GM21576 (cell line): ENCODE data around the gene GRAP2.
"Not testable (repeated sequence)": the region's sequence is repeated elsewhere in the genome, so short reads cannot be mapped to it uniquely, and the experiment has no call there.

Experiments used
- ATAC-seq: cut with Tn5 transposase; IDR thresholded peaks from one replicate; pipeline ENCODE4 v1.9.1; 2021; ENCODE audit warnings: mild to moderate bottlenecking, moderate library complexity; ENCODE audit not compliant: unreplicated experiment

The GRAP2 gene

DNA sequence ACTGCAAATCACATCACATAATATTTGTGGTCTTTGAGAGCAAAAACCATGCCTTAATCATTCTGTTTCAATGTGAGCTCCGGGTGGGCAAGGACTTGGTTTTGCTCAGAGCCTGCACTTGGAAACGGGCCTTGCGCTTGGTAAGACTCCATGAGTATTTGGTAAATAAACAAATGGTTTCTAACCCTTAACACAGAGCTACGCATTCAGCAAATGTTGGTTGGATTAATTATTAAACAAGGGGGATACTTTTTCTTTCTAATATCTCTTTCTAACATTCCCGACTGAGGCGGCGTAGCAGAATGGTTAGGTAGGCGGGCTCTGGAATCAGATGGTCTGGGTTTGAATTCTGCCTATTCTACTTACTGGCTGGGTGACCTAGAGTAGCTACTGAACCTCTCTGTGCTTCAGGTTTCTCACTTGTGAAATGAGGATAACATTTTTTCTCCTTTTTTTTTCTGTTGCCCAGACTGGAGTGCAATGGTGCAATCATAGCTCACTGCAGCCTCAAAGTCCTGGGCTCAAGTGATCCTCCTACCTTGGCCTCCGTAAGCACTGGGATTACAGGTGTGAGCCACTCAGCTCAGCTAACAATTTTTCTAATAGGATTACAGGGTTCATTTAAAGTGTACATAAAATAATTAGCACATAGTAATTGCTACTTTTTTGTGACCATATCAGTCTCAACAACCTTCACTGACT is 90.4 kb downstream of the GRAP2 start:
- ATAC-seq = no peak

GRCh38 chr22:39992088-39992826 is 91.4 kb downstream of the GRAP2 start:
- ATAC-seq = no peak

DNA sequence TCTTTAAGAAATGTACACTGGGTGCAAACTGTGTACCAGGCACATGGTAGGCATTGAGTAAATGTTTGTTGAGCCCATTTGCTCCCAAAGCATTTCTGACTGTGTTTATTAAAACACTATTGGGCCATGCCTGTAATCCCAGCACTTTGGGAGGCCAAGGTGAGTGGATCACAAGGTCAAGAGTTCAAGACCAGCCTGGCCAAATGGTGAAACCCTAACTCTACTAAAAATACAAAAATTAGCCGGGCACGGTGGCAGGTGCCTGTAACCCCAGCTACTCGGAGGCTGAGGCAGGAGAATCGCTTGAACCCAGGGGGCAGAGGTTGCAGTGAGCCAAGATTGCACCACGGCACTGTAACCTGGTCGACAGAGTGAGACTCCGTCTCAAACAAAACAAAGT is 92.0 kb downstream of the GRAP2 start:
- not testable (repeated sequence) for ATAC-seq

DNA sequence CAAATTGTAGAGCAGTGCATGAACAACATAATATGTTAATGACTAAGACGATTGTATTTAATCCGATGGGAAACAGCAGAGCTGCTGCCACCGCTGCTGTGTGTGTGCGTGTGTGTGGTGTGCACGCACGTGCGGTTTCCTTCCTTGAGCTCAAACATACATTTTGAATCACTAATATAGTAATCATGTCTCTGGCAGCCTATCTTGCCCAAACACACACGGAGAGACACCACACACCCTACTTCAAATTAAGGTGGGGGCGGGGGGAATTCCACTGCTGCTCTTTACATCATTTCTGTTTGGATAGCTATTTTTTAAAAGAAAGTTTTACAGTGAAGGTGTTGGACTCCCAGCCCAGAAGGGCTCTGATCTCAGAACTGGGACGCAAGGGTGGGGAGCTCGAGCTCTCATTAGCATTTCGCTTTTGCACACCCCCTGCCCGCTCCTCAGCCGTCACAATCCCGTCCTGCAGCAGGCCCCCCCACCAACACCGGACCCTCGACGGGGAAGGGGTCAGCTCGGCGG is 93.2 kb downstream of the GRAP2 start:
- ATAC-seq = no peak

DNA sequence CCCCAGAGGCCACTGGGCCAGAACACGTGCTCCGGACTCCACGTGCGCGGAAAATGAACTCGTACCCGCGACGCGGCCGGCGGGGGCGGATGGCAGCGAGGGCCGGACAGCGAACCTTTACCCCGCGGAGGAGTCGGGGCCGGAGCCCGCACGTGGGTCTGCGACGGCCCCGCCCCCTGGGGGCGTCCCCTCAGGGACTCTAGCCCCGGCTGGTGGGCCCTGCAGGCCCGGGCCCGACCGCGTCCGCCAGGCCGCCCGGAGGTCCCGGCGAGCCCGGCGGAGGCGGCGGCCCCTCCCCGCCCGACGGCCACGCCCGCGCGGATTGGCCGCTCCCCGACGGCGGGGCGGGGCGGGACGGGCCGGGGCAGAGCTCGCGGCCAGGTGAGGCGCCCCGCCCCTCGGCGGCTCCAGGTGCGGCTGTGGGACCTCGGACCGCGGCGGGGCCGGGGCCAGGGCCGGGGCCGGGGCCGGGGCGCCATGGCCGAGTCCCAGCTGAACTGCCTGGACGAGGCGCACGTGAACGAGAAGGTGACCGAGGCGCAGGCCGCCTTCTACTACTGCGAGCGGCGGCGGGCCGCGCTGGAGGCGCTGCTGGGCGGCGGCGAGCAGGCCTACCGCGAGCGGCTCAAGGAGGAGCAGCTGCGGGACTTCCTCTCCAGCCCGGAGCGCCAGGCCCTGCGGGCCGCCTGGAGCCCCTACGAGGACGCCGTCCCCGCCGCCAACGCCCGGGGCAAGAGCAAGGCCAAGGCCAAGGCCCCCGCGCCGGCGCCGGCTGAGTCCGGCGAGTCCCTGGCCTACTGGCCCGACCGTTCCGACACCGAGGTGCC is 93.9 kb downstream of the GRAP2 start, which contains the start of gene FAM83F:
FAM83F (plus strand) TSS at position 389 of the 827 bp plus-strand sequence; CDS start at position 478, 89 bp downstream.
- ATAC-seq = no peak

DNA sequence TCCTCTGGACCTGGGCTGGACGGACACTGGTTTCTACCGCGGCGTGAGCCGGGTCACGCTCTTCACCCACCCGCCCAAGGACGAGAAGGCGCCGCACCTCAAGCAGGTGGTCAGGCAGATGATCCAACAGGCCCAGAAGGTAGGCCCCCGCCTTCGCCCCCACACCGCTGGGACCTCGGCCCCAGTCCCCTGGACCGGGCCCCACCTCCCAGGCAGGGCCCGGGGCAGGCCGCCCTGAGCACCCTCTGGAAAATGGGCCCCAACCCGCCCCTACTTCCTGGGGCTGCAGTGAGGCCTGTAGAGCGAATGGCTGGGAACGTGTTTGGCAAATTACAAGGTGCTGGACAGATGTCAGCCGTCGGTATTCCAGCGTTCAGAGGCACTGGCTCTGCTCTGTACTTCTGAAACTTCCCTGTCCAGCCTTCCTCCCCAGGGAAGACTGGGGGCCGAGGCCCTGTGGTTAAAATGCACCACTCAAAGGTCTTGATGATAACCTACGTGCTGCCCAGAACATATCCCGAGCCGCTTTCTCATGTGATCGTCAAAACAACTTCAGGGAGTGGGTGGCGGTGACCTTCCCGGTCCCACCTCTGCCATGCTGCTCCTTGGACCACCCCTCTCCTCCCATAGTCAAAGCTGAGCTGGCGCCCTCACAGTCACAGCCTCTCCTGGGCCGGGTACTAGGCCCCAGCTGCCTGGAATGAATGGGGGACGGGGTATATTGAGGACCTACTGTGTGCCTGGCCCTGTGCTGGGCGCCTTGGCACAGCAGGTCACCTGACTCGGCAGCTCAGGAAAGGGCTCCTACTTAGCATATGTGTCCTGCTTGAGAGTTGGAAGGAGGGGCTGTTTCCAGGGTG is 94.7 kb downstream of the GRAP2 start:
- ATAC-seq = no peak

DNA sequence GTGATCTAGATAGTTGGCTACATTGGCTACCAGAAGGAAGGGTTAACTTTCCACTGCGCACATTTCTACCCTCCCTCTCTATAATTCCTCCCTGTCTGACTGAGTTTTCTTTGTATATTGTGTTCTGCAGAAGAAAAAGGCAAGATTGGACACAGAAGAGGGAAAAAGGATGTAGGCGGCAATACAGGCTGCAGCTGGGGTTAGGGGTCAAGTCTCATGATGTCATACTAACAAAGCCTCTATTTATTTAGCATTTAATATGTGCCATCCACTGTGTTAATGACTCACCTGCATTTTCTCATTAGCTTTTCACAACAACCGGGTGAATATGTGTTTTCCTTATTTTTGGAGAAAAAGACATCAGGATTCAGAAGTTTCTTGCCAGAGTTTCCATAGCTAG is 95.8 kb downstream of the GRAP2 start:
- no peak for ATAC-seq

DNA sequence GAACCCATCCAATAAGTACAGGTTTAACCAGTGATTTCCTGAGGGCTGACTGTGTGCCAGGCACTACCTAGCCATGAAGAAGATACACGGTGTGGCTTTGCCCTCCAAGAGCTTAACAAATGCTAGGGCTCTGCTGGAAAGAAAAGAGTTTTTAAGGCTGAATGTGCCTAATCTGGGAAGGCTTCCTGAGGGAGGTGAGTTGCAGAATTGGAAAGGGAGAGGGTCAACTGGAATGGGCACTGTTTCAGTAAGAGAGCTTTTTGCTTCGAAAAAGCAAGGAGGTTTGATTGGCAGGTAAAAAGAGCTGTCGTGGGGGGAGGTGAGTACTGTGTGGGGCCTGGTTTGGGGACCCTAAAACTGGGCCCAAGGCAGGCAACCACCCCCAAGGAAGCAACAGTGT is 96.5 kb downstream of the GRAP2 start:
- ATAC-seq = no peak

DNA sequence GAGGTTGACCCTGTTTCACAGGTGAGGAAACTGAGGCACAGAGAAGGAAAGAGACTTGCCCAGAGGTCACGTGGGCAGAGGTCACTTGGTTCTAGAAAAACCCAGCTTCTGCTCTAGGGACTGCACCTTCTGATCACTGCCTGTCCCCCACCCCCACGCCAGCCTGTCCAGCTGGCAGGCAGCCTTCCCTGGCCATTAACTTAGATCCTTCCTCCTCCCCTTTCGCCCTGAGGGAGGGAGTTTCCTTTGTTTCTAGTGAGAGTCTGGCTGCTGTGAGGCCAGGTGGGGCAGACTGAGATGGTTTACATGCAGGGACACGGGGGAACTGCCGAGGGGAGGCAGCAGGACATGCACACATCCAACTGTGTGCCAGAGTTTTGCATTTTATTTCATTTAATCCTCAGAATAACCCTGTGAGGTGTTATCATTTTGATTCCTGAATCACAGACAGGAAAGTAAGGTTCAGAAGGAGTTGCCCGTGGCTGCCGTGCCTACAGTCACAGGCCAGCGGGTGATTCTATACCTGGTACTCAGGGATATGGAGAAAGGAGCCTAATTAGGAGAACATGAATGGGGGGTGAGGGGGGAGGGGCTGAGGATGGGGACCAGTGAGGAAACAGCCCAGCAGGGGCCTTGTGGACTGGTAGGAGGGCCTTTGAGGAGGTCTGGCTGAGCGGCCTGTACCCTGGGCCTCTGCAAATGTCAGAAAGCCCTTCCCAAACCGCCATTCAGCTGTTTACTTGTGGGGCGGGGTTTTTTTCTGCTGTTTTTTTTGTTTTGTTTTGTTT is 97.2 kb downstream of the GRAP2 start:
- ATAC-seq = no peak

- ATAC-seq = no peak
Measured at GRCh38 chr22:39999144-39999757, 98.4 kb downstream of the GRAP2 start.

- no peak for ATAC-seq
Measured at GRCh38 chr22:40000171-40000570, 99.3 kb downstream of the GRAP2 start.

DNA sequence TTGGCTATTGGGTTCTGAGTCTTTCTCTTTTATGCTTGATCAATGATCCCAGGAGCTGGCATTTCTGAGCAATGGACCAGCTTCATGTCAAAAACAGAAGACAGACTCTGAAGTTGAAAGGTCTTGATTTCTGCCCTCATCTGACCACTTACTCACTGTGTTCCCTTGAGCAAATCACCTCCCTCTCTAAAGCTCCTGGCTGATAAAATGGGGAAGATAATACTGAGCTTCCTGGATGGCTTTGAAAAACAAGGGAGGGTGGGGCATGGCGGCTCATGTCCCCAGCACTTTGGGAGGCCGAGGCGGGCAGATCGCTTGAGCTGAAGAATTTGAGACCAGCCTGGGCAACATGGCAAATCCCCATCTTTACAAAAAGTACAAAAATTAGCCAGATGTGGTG is 100.2 kb downstream of the GRAP2 start:
- no peak for ATAC-seq

DNA sequence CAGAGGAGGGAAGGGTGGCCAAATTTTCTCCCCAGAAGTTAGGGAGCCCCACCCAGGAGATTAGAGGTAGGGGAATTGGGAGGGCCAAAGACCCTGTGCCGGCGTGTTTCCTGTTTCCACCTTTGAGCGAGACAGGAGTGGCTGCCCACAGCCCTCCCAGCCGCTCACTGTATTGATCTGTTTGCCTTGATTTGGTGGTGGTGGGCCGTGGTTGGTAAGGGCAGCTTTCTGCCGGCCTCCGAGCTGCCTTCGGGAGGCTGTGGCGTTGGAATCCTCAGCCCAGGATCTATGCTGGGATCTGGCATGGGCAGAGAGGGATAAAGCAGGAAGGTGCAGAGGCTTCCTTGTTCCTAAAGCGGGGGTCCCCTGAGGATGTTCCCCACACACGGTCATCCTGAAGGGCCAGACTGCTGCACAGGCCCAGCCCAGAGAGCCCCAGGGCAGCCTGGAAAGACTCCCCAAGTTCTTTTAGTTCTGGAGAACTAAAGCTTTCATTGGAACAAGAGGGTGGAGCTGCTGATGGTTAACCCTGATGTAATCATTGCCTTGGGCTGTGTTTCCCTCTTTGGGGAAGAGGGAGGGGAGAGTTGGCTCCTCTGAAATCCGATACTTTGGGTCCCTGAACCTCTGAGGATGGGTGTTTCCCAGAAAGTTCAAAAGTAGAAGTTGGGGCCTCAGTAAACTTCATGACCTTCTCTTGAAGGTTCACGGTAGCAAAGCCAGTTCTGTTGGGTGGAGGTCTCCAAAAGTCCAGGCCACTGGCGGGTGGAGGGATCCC is 101.1 kb downstream of the GRAP2 start:
- no peak for ATAC-seq

DNA sequence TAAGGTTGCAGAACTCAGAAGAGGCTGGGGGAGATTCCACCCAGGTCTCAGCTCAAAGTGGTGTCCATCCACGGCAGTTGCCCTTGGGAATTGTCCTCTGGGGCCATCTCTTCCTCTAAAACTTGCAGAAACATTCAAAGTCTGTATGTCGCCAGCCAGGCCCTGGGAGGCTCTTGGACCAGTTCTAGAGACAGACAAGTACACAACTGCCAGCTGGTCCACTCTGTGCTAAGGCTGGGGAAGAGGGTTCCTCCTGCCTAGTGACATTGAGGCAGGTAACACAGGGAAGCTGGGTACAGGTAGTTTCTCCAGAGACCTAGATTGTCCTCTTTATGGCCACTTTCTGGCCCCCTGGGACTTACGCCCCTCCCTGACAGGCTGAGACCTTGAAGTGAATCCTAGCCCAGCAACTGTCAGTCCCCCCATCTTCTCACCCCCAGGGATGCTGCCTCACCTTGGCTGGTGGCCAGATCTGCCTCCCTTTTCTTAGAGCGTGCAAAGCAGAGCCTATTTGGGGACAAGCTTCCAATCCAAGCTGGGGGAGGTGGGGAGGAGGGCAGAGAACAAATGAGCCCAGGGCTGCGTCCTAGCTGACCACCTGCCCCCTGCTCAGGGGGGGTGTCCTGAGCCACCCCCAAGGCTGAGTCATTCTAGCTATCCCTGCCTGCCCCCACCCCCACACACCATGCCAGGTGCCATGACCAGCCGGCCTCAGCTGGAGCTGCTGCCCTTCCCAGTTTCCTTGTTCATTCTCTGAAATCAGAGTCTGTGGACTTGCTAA is 102.2 kb downstream of the GRAP2 start:
- no peak for ATAC-seq

DNA sequence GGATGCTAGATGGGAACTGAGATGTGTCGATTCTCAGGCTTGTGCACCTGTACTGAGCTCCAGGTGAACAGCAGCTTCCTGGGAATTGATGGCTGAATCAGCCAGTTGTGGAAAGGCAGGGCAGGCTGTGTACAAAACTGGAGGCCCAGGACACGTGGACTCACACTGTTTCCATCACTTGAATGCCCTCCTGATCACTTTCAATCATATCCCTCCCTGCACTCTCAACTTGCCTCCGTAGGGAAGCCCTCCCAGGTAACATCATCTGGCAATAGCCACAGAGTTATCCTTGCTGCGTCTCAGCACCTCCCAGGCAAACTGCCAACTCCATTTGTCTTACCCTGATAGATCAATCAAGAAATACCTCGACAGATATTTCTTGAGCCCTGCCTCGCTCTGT is 104.0 kb downstream of the GRAP2 start:
- no peak for ATAC-seq

DNA sequence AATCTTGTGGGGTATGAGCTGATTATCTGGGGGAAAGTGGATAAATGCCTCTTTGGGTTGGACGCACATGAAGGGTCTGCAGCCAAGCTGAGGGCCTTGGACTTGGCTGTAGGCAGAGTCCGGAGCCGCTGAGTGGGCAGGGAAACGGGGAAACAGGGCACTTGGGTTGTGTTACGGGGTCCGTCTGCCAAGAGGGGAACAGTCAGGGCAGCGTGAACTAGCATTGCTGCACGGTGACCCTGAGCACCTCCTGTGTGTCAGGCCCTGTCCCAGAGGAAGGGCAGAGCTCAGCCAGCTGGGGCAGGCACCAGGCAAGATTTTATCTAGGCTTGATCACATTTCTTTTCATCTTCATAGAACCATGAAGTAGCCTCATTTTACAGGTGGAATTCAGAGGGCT is 105.8 kb downstream of the GRAP2 start:
- no peak for ATAC-seq

GRCh38 chr22:40007853-40008710 is 107.2 kb downstream of the GRAP2 start:
- ATAC-seq = no peak
